HG03280 (cell line): Measurements from ENCODE around the gene RNF227.
"Not testable (repeated sequence)": the region's sequence is repeated elsewhere in the genome, so short reads cannot be mapped to it uniquely, and the experiment has no call there.

Experiments
- ATAC-seq: cut with Tn5 transposase; IDR thresholded peaks from one replicate; pipeline ENCODE4 v1.9.1; 2021; ENCODE audit warnings: mild to moderate bottlenecking, moderate library complexity; ENCODE audit not compliant: unreplicated experiment

RNF227 gene

GRCh38 chr17:7915611-7916384 lies at the start of gene RNF227:
RNF227 (minus strand) TSS chr17:7916289; CDS start chr17:7916195, 94 bp downstream.
- peak; percentile 74 for ATAC-seq

GRCh38 chr17:7961421-7961820 lies 45.3 kb upstream of the RNF227 start:
- ATAC-seq = no peak

GRCh38 chr17:7959503-7960253 lies 43.6 kb upstream of the RNF227 start:
- no peak for ATAC-seq

GRCh38 chr17:7956228-7956965 lies 40.3 kb upstream of the RNF227 start:
- ATAC-seq = no peak

GRCh38 chr17:7955414-7956227 lies 39.5 kb upstream of the RNF227 start:
- ATAC-seq = no peak

- not testable (repeated sequence) for ATAC-seq
Measured at GRCh38 chr17:7953266-7953665, 37.2 kb upstream of the RNF227 start.

- ATAC-seq = peak; percentile 59
Measured at GRCh38 chr17:7951143-7951792, 35.2 kb upstream of the RNF227 start.

GRCh38 chr17:7950578-7950977 lies 34.5 kb upstream of the RNF227 start:
- no peak for ATAC-seq

GRCh38 chr17:7947651-7948050 lies 31.6 kb upstream of the RNF227 start:
- no peak for ATAC-seq

GRCh38 chr17:7946441-7946840 lies 30.4 kb upstream of the RNF227 start:
- no peak for ATAC-seq

GRCh38 chr17:7945651-7946050 lies 29.6 kb upstream of the RNF227 start:
- ATAC-seq = no peak

- no peak for ATAC-seq
Measured at GRCh38 chr17:7944326-7944725, 28.2 kb upstream of the RNF227 start.

GRCh38 chr17:7943291-7943690 lies 27.2 kb upstream of the RNF227 start:
- ATAC-seq = no peak

- no peak for ATAC-seq
Measured at GRCh38 chr17:7940743-7941142, 24.7 kb upstream of the RNF227 start.

- ATAC-seq = no peak
Measured at GRCh38 chr17:7940034-7940433, 23.9 kb upstream of the RNF227 start.

GRCh38 chr17:7935859-7936258 lies 19.8 kb upstream of the RNF227 start:
- ATAC-seq = no peak

- ATAC-seq = no peak
Measured at GRCh38 chr17:7932949-7933348, 16.9 kb upstream of the RNF227 start.

GRCh38 chr17:7932483-7932891 lies 16.4 kb upstream of the RNF227 start:
- ATAC-seq = peak; percentile 17

- ATAC-seq = peak; percentile 93
Measured at GRCh38 chr17:7931709-7932482, 15.8 kb upstream of the RNF227 start, which contains the start of the genes CNTROB and TRAPPC1. CNTROB (plus strand) TSS chr17:7932206; CDS start chr17:7933080, 874 bp downstream. TRAPPC1 (minus strand) TSS chr17:7931946; CDS start chr17:7931829, 117 bp downstream.
